GM21786 (cell line): Measurements from ENCODE around the gene AK5.
A peak's percentile ranks its signal among the peaks of the same experiment; 100 is the strongest.
"Not testable (repeated sequence)": the region's sequence is repeated elsewhere in the genome, so short reads cannot be mapped to it uniquely, and the experiment has no call there.

Experiments used
- ATAC-seq: cut with Tn5 transposase; IDR thresholded peaks from one replicate; pipeline ENCODE4 v1.9.1; 2021; ENCODE audit not compliant: unreplicated experiment

The AK5 gene

GRCh38 chr1:77287535-77287934, 5.7 kb downstream of the AK5 start:
- ATAC-seq: no peak

GRCh38 chr1:77288275-77288674, 6.5 kb downstream of the AK5 start:
- no peak for ATAC-seq

GRCh38 chr1:77290576-77290975, 8.8 kb downstream of the AK5 start:
- ATAC-seq: no peak

- ATAC-seq: no peak
Observed at GRCh38 chr1:77292551-77292950, 10.7 kb downstream of the AK5 start.

GRCh38 chr1:77300566-77300965, 18.7 kb downstream of the AK5 start:
- no peak for ATAC-seq

- no peak for ATAC-seq
Observed at GRCh38 chr1:77303387-77303786, 21.6 kb downstream of the AK5 start.

GRCh38 chr1:77308889-77309621, 27.2 kb downstream of the AK5 start:
- ATAC-seq: no peak

- ATAC-seq: no peak
Observed at GRCh38 chr1:77310924-77311323, 29.1 kb downstream of the AK5 start.

- ATAC-seq: not testable (repeated sequence)
Observed at GRCh38 chr1:77312364-77312763, 30.5 kb downstream of the AK5 start.

GRCh38 chr1:77313491-77313890, 31.7 kb downstream of the AK5 start:
- ATAC-seq: peak; percentile 53

GRCh38 chr1:77316006-77316405, 34.2 kb downstream of the AK5 start:
- no peak for ATAC-seq

- no peak for ATAC-seq
Observed at GRCh38 chr1:77316966-77317365, 35.1 kb downstream of the AK5 start.

GRCh38 chr1:77319036-77319705, 37.4 kb downstream of the AK5 start:
- ATAC-seq: no peak

- no peak for ATAC-seq
Observed at GRCh38 chr1:77322061-77322900, 40.5 kb downstream of the AK5 start.

GRCh38 chr1:77333501-77333900, 51.7 kb downstream of the AK5 start:
- no peak for ATAC-seq

- ATAC-seq: no peak
Observed at GRCh38 chr1:77336729-77337128, 54.9 kb downstream of the AK5 start.

- no peak for ATAC-seq
Observed at GRCh38 chr1:77339326-77339725, 57.5 kb downstream of the AK5 start.

GRCh38 chr1:77341195-77341594, 59.4 kb downstream of the AK5 start:
- ATAC-seq: no peak

- no peak for ATAC-seq
Observed at GRCh38 chr1:77342745-77343144, 60.9 kb downstream of the AK5 start.

GRCh38 chr1:77347646-77348045, 65.8 kb downstream of the AK5 start:
- no peak for ATAC-seq

GRCh38 chr1:77348549-77348948, 66.7 kb downstream of the AK5 start:
- ATAC-seq: no peak

GRCh38 chr1:77349275-77349674, 67.5 kb downstream of the AK5 start:
- ATAC-seq: no peak
